Neural progenitor cell (in vitro differentiated cells): ENCODE results near the gene FGF4.

Experiments
- CTCF ChIP-seq: fragments of 200-600 bp; sonication (generic); IDR thresholded peaks from 2 replicates; pipeline ENCODE4 v1.5.1; 2017; ENCODE audit warnings: antibody characterized with exemption, mild to moderate bottlenecking
- EZH2 ChIP-seq: fragments of 200-600 bp; sonication (generic); IDR thresholded peaks from 2 replicates; pipeline ENCODE4 v1.6.1; 2017; ENCODE audit warnings: antibody characterized with exemption, mild to moderate bottlenecking, moderate library complexity
- EZH2phosphoT487 ChIP-seq: fragments of 200-600 bp; sonication (generic); IDR thresholded peaks from 2 replicates; pipeline ENCODE4 v1.6.1; 2017; ENCODE audit warnings: antibody characterized with exemption

DNA sequence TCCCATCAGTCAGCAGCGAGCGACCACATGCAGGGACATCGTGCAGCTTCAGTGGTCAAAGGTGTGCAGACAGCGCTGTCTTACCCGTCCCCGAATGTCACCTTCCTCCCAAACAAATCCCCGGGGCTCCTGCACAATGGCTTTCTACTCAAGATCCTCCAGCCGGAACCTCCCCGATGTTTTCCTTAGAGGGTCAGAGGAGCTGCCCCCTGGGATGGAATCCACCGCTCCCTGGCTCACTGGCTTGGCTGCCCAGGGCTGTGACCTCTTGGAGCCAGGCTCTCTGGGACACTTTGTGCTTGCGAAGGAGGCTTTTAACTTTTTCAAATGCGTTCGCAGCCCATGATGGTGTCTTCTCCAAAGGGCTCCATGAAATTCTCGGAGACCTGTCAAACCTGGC, 54.0 kb downstream of the FGF4 start:
- TF ChIP-seq CTCF = no peak
- no peak for TF ChIP-seq EZH2
- TF ChIP-seq EZH2phosphoT487 = no peak
